Mesothelial cell of epicardium (in vitro differentiated cells): ENCODE measurements around the gene HOMER3. TPM values are rescaled to one million over a fixed set of nuclear protein-coding genes. Genes with fewer than 3 reads are reported as not detected.
A peak's percentile ranks its signal among the peaks of the same experiment; 100 is the strongest.

Experiments used
- DNase-seq, 2 experiments: peaks; one replicate each; pipeline ENCODE4 v3.0.0; 2021; ENCODE audit warnings: low spot score in 2 of 2; ENCODE audit not compliant: unreplicated experiment in 2 of 2
- H3K27ac Mint-ChIP-seq: 2 replicates; pipeline ENCODE4 v1.8.0; 2021; ENCODE audit warnings: mixed read lengths
- H3K27me3 Mint-ChIP-seq: 2 replicates; pipeline ENCODE4 v1.8.0; 2021; ENCODE audit warnings: low read depth, mixed read lengths
- H3K36me3 Mint-ChIP-seq: 2 replicates; pipeline ENCODE4 v1.8.0; 2021; ENCODE audit warnings: mixed read lengths
- H3K4me1 Mint-ChIP-seq: 2 replicates; pipeline ENCODE4 v1.8.0; 2021; ENCODE audit warnings: mixed read lengths
- H3K4me3 Mint-ChIP-seq: 2 replicates; pipeline ENCODE4 v1.8.0; 2021; ENCODE audit warnings: mild to moderate bottlenecking, moderate library complexity, mixed read lengths
- H3K9me3 Mint-ChIP-seq: 2 replicates; pipeline ENCODE4 v1.8.0; 2021; ENCODE audit warnings: mixed read lengths
- total RNA-seq: library from RNA; stranded (reverse); gene quantifications from 3 replicates; pipeline ENCODE4 v1.2.1, GENCODE V29; 2021
- TF ChIP-seq, protein P1 (sequence below): fragments of 200-600 bp; sonication (generic); IDR thresholded peaks from one replicate; pipeline ENCODE4 v1.5.0; 2021; ENCODE audit warnings: antibody characterized with exemption; ENCODE audit not compliant: unreplicated experiment

The HOMER3 gene
- total RNA-seq, 1 donor from 2014 or later: 53.7 TPM

DNA sequence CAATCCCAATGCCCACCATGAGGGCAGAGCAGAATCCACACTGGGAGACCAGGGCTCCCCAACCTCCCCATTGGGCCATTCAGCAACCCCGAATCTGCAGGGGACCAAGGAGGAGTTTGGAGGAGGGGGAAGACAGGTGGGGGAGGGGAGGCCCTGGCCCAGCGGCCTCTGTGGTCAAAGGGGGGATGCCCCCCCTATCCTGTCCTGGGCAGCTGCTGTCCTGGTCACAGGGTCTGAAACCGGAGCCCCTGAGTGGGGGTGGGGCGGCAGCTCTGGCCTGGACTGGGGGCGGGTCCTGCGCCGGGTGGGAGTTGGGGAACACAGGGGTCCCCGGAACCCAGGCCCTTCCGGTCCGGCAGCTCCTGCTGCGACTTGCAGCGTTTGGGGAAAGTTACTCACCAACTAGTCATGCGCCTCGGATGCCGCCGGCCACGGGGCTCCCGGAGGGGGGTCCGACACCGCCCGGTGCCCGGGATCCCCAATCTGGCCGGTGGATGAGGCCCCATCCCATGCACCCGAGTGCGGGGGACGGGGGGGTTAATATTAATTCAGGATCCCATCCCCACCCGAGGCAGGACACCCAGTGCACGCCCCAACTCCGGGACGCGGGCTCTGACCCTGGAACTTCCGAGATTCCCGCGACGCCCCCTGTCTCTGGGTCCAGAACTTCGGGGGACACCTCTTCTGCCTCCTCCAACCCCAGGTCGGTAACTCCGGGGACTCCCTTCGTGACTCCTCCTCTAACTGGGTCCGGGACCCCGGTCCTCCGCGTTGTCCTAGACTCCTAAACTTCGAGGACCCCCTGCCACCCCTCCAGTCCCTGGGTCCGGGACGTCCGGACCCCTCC lies 872 bp downstream of the HOMER3 start:
- Mint-ChIP-seq H3K36me3 (peaks cover 8% of the 10 kb centered on the region), H3K27me3 (peaks cover 1% of the 10 kb centered on the region), H3K4me3 (peak overlapping the region; percentile 89), H3K4me1 (peaks cover 13% of the 10 kb centered on the region), H3K9me3 (no peaks in the 10 kb centered on the region), H3K27ac (peak overlapping the region; percentile 93)
- TF ChIP-seq, protein P1, sequence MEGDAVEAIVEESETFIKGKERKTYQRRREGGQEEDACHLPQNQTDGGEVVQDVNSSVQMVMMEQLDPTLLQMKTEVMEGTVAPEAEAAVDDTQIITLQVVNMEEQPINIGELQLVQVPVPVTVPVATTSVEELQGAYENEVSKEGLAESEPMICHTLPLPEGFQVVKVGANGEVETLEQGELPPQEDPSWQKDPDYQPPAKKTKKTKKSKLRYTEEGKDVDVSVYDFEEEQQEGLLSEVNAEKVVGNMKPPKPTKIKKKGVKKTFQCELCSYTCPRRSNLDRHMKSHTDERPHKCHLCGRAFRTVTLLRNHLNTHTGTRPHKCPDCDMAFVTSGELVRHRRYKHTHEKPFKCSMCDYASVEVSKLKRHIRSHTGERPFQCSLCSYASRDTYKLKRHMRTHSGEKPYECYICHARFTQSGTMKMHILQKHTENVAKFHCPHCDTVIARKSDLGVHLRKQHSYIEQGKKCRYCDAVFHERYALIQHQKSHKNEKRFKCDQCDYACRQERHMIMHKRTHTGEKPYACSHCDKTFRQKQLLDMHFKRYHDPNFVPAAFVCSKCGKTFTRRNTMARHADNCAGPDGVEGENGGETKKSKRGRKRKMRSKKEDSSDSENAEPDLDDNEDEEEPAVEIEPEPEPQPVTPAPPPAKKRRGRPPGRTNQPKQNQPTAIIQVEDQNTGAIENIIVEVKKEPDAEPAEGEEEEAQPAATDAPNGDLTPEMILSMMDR: no peak
- peak in 1 of 2 experiments; percentile 56 for DNase-seq

DNA sequence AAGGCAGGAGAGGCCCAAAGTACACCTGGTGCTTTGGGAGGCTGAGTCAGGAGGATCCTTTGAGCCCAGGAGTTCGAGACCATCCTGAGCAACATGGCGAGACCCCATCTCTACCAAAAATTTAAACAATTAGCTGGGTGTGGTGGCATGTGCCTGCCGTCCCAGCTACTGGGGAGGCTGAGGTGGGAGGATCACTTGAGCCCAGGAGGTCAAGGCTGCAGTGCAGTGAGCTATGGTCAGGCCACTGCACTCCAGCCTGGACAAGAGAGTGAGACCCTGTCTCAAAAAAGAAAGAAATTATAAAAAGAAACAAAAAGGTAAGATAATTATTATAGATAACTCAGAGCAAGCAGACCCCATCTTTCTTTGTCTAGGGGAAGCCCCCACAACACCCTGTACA lies 1.9 kb downstream of the HOMER3 start:
- Mint-ChIP-seq H3K36me3 (peaks cover 11% of the 10 kb centered on the region), H3K4me1 (peaks cover 13% of the 10 kb centered on the region), H3K27ac (peak overlapping the region; percentile 34), H3K4me3 (peak overlapping the region; percentile 89), H3K27me3 (peaks cover 1% of the 10 kb centered on the region), H3K9me3 (no peaks in the 10 kb centered on the region)
- DNase-seq: no peak
- TF ChIP-seq, protein P1: no peak

DNA sequence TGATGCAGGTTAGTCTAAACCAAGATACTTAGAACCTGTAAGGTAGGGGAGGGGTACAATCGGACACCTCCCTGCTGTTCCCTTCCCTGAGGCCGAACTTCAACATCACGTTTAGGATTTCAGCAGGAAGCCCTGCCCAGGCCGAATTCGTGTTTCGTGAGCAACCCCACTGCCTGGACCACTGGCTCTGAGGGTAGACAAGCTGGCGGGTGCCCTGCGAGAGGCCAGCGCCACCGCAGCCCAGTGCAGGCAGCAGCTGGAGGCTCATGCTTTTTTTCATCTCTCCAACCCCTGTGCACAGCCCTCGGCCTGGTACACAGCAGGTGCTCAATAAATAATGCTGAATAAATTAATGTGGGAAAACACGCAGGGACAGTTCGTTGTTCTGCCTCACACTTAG lies 7.7 kb downstream of the HOMER3 start:
- TF ChIP-seq, protein P1: no peak
- Mint-ChIP-seq H3K27ac (no peak overlapping the region), H3K27me3 (no peaks in the 10 kb centered on the region), H3K36me3 (peaks cover 14% of the 10 kb centered on the region), H3K9me3 (no peaks in the 10 kb centered on the region), H3K4me3 (no peak overlapping the region), H3K4me1 (peaks cover 3% of the 10 kb centered on the region)
- no peak for DNase-seq

DNA sequence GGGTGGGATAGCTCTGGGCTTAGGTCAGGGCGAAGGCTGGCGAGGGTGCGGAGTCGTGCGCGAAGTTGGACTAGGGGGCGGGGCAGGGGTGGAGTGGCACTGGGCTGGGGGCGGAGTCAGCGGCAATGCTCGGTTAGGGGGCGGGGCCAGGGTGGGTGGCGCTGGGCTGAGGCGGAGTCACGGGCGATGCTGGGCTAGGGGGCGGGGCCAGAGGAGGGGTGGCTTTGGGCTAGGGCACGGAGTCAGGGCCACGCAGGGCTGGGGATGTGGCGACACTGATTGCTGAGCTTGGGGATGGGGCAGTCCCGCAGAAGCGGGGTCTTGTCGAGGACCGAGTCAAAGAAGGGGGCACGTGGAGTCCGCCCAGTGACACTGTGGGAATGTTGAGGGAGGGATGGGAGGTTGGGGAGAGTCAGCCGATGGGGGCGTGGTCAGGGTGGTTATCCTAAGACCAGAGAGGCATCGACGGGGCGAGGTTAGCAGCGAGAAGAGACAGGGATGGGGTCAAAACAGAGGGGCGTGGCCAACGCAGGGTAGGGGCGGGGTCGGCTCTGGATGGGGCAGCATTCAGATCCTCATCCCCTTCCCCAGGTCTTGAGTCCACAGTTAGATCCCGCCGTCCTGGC lies 8.7 kb downstream of the HOMER3 start:
- peaks cover 3% of the 10 kb centered on the region for H3K4me1 Mint-ChIP-seq
- peaks cover 10% of the 10 kb centered on the region for H3K36me3 Mint-ChIP-seq
- TF ChIP-seq, protein P1: no peak
- H3K27ac Mint-ChIP-seq: no peak overlapping the region
- no peaks in the 10 kb centered on the region for H3K9me3 Mint-ChIP-seq
- no peaks in the 10 kb centered on the region for H3K27me3 Mint-ChIP-seq
- DNase-seq: peak; percentile 73 to 75
- H3K4me3 Mint-ChIP-seq: peak overlapping the region; percentile 56

DNA sequence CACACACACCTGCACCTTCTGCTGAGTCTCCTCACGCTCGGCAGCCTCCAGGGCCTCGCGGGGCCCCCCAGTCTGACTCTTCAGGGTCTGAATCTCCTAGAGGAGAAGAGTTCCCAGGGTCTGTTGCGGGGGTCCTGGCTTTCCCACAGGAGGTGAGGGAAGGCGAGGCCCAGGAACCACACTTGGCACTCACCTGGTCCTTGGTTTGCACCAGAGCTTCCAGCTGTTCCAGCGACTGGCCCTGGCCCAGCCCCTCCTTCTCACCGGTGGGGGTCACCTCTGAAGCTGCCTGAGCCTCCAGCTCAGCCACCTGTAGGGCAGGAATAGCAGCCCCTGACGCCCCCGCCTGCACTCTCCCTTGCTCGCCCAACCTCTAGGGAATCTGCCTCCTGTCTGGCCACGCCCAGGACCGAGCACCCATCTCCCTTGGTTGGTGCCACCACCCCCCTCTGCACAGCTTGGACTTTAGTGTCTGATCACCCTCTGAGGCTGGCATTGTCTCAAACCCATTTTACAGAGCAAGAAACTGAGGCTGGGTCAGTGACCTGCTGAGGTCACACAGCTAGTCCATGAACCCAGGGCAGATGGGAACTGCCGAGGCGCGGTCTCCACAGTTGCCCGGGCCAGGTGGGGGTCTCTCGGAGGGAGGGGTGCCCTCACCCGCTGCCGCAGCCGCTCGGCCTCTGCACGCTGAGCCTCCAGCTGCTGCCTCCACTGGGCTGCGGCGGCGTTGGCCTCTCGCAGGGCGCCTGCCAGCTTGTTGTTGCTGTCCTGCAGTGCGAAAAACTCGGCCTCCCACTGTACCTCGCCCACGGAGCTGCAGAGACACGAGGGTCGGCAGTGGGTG lies 9.5 kb downstream of the HOMER3 start:
- TF ChIP-seq, protein P1: no peak
- Mint-ChIP-seq H3K4me1 (peaks cover 3% of the 10 kb centered on the region), H3K36me3 (peaks cover 12% of the 10 kb centered on the region), H3K27me3 (no peaks in the 10 kb centered on the region), H3K4me3 (no peak overlapping the region), H3K9me3 (no peaks in the 10 kb centered on the region), H3K27ac (no peak overlapping the region)
- DNase-seq: no peak
